Omental fat pad (tissue), 4 donors: ENCODE data around the gene EIF4B. TPM values are rescaled to one million over a fixed set of nuclear protein-coding genes. Genes with fewer than 3 reads are reported as not detected.

Source experiments
- ATAC-seq: fragments of 150-250 bp; one replicate; pipeline ENCODE4 v1.9.1; 2016; ENCODE audit warnings: mild to moderate bottlenecking, moderate library complexity; ENCODE audit not compliant: low FRiP score
- DNase-seq: peaks from one replicate; pipeline ENCODE4 v3.0.0-alpha.2; 2019; ENCODE audit warnings: low spot score
- CTCF ChIP-seq, 3 donors: fragments of 450-650 bp; IDR thresholded peaks; one replicate each; pipeline ENCODE4 v1.5.1; 2016 to 2017; ENCODE audit warnings: antibody characterized with exemption in 3 of 3, mild to moderate bottlenecking in 3 of 3, moderate library complexity in 2 of 3
- total RNA-seq, 4 donors: library from RNA; depleted of rRNA; stranded (reverse); fragments of >200 nt; gene quantifications; one replicate each; pipeline ENCODE4 v1.1.0, GENCODE V29; 2016

The EIF4B gene
- total RNA-seq, 4 donors from 2014 or later = 449 to 633 (median 553) TPM

GRCh38 chr12:53067993-53068770, 61.9 kb downstream of the EIF4B start:
- DNase-seq (no peak), ATAC-seq (no peak)
- TF ChIP-seq CTCF (IDR thresholded peaks at IDR 0.05) = no peak

GRCh38 chr12:53068811-53069585, 62.7 kb downstream of the EIF4B start:
- TF ChIP-seq CTCF (IDR thresholded peaks at IDR 0.05) = no peak
- no peak for DNase-seq
- ATAC-seq = peak; percentile 13

GRCh38 chr12:53069621-53070410, 63.6 kb downstream of the EIF4B start:
- no peak for DNase-seq
- peak; percentile 18 for ATAC-seq
- TF ChIP-seq CTCF (IDR thresholded peaks at IDR 0.05) = no peak

- DNase-seq (no peak), ATAC-seq (no peak)
Observed at GRCh38 chr12:53070877-53071492, 64.7 kb downstream of the EIF4B start.

GRCh38 chr12:53071591-53072551, 65.6 kb downstream of the EIF4B start:
- TF ChIP-seq CTCF (IDR thresholded peaks at IDR 0.05) = no peak
- ATAC-seq = peak; percentile 39
- no peak for DNase-seq

More at GRCh38 chr12:53070877-53071492, 64.7 kb downstream of the EIF4B start:
- no peak for TF ChIP-seq CTCF (IDR thresholded peaks at IDR 0.05)
